ENCODE results near the gene KMT2A.

The KMT2A gene

GRCh38 chr11:118528511-118528910, 92.2 kb downstream of the KMT2A start:
- no peak for DNase-seq (ENCODE audit: extremely low read depth, low read depth)
- no peak overlapping the region for H3K4me3 ChIP-seq (replicated peaks; ENCODE audit: low read depth, low read length)
- TF ChIP-seq CTCF (IDR thresholded peaks at IDR 0.05; ENCODE audit: low read depth, low read length, missing control alignments): no peak

GRCh38 chr11:118529584-118530175, 93.4 kb downstream of the KMT2A start:
- no peak for DNase-seq (ENCODE audit: extremely low read depth, low read depth)
- peak overlapping the region; percentile 63 for H3K4me3 ChIP-seq (replicated peaks; ENCODE audit: low read depth, low read length)
- no peak for TF ChIP-seq CTCF (IDR thresholded peaks at IDR 0.05; ENCODE audit: low read depth, low read length, missing control alignments)

- no peak for DNase-seq (ENCODE audit: extremely low read depth, low read depth)
- no peak for TF ChIP-seq CTCF (IDR thresholded peaks at IDR 0.05; ENCODE audit: low read depth, low read length, missing control alignments)
- H3K4me3 ChIP-seq (replicated peaks; ENCODE audit: low read depth, low read length): peak overlapping the region; percentile 63
Observed at GRCh38 chr11:118530180-118530682, 93.9 kb downstream of the KMT2A start.

GRCh38 chr11:118530683-118531596, 94.6 kb downstream of the KMT2A start, which contains the start of gene TMEM25:
TMEM25 (plus strand) TSS chr11:118531192; CDS start chr11:118531802, 610 bp downstream.
- peak within 1 kb of the TSS; percentile 63 for H3K4me3 ChIP-seq (replicated peaks; ENCODE audit: low read depth, low read length)
- DNase-seq (ENCODE audit: extremely low read depth, low read depth): no peak
- TF ChIP-seq CTCF (IDR thresholded peaks at IDR 0.05; ENCODE audit: low read depth, low read length, missing control alignments): no peak

- no peak for DNase-seq (ENCODE audit: extremely low read depth, low read depth)
- no peak for TF ChIP-seq CTCF (IDR thresholded peaks at IDR 0.05; ENCODE audit: low read depth, low read length, missing control alignments)
- H3K4me3 ChIP-seq (replicated peaks; ENCODE audit: low read depth, low read length): peak overlapping the region; percentile 63
Observed at GRCh38 chr11:118531597-118532084, 95.3 kb downstream of the KMT2A start.

GRCh38 chr11:118532091-118532490, 95.8 kb downstream of the KMT2A start:
- DNase-seq (ENCODE audit: extremely low read depth, low read depth): no peak
- TF ChIP-seq CTCF (IDR thresholded peaks at IDR 0.05; ENCODE audit: low read depth, low read length, missing control alignments): no peak
- peak overlapping the region; percentile 63 for H3K4me3 ChIP-seq (replicated peaks; ENCODE audit: low read depth, low read length)
